OCI-LY1 (cell line): Measurements from ENCODE around the gene GRIK2.

Source experiments
- H2AFZ ChIP-seq: fragments of 200-600 bp; sonication (generic), shearing (Covaris generic); 2 replicates; pipeline ENCODE4 v1.6.0; 2014; ENCODE audit warnings: antibody characterized with exemption, mild to moderate bottlenecking, low read length
- H3F3A ChIP-seq: fragments of 200-600 bp; sonication (generic), shearing (Covaris generic); 2 replicates; pipeline ENCODE4 v1.6.0; 2014; ENCODE audit warnings: mild to moderate bottlenecking, antibody characterized with exemption, low read length, moderate library complexity; ENCODE audit not compliant: insufficient read depth
- H3K27ac ChIP-seq: fragments of 200-600 bp; sonication (generic); 2 replicates; pipeline ENCODE4 v1.5.1; 2014; ENCODE audit warnings: low read length, mixed run types, mild to moderate bottlenecking, low read depth; ENCODE audit not compliant: poor library complexity, severe bottlenecking
- H3K27me3 ChIP-seq: fragments of 200-600 bp; sonication (generic); 2 replicates; pipeline ENCODE4 v1.6.0; 2014; ENCODE audit warnings: antibody characterized with exemption, mild to moderate bottlenecking, low read length, moderate library complexity; ENCODE audit not compliant: insufficient read depth
- H3K36me3 ChIP-seq: fragments of 200-600 bp; sonication (generic); 2 replicates; pipeline ENCODE4 v1.6.1; 2014; ENCODE audit warnings: mild to moderate bottlenecking, antibody characterized with exemption, low read length, moderate library complexity, mixed read lengths; ENCODE audit not compliant: insufficient read depth
- H3K4me1 ChIP-seq: fragments of 200-600 bp; sonication (generic); 2 replicates; pipeline ENCODE4 v1.5.1; 2014; ENCODE audit warnings: mild to moderate bottlenecking, low read length, moderate library complexity; ENCODE audit not compliant: insufficient read depth, severe bottlenecking
- H3K4me2 ChIP-seq: fragments of 200-600 bp; sonication (generic), shearing (Covaris generic); 2 replicates; pipeline ENCODE4 v1.6.1; 2014; ENCODE audit warnings: low read length
- H3K4me3 ChIP-seq: fragments of 200-600 bp; sonication (generic); 2 replicates; pipeline ENCODE4 v1.5.1; 2014; ENCODE audit warnings: low read length, low read depth, mild to moderate bottlenecking, mixed read lengths; ENCODE audit not compliant: poor library complexity, severe bottlenecking
- H3K79me2 ChIP-seq: fragments of 200-600 bp; shearing (Covaris generic); 2 replicates; pipeline ENCODE4 v1.6.1; 2016; ENCODE audit warnings: mixed run types, low read length, mixed read lengths; ENCODE audit not compliant: insufficient read depth
- H3K9ac ChIP-seq: fragments of 200-600 bp; sonication (generic), shearing (Covaris generic); 2 replicates; pipeline ENCODE4 v1.6.1; 2014; ENCODE audit warnings: mild to moderate bottlenecking, low read length, mixed read lengths
- H3K9me2 ChIP-seq: fragments of 200-600 bp; sonication (generic), shearing (Covaris generic); 2 replicates; pipeline ENCODE4 v1.6.1; 2014; ENCODE audit warnings: low read depth, mild to moderate bottlenecking, low read length, mixed read lengths
- H3K9me3 ChIP-seq: fragments of 200-600 bp; shearing (Covaris generic); 2 replicates; pipeline ENCODE4 v1.6.1; 2014; ENCODE audit warnings: low read length, mixed read lengths
- H4K20me1 ChIP-seq: fragments of 200-600 bp; sonication (generic), shearing (Covaris generic); 2 replicates; pipeline ENCODE4 v1.6.0; 2016; ENCODE audit warnings: mild to moderate bottlenecking, low read length; ENCODE audit not compliant: insufficient read depth
- CTCF ChIP-seq: fragments of 200-600 bp; sonication (generic), shearing (Covaris generic); IDR thresholded peaks from 2 replicates; pipeline ENCODE4 v1.5.1; 2017; ENCODE audit warnings: mild to moderate bottlenecking, antibody characterized with exemption, low read length, moderate library complexity, mixed read lengths
- EZH2 ChIP-seq: fragments of 200-600 bp; sonication (generic), shearing (Covaris generic); IDR thresholded peaks from 2 replicates; pipeline ENCODE4 v1.8.0; 2017; ENCODE audit warnings: borderline replicate concordance, mixed run types, mild to moderate bottlenecking, antibody characterized with exemption, low read length, moderate library complexity, mixed read lengths

Gene GRIK2

GRCh38 chr6:101811108-101811507 lies 417.6 kb downstream of the GRIK2 start:
- Histone ChIP-seq H3F3A (no peaks in the 10 kb centered on the region), H3K4me2 (no peak overlapping the region), H3K4me3 (no peak overlapping the region), H3K9ac (no peak overlapping the region), H3K36me3 (no peaks in the 10 kb centered on the region), H3K79me2 (no peaks in the 10 kb centered on the region), H3K9me2 (no peaks in the 10 kb centered on the region), H4K20me1 (no peaks in the 10 kb centered on the region), H3K9me3 (no peaks in the 10 kb centered on the region), H3K27me3 (no peaks in the 10 kb centered on the region), H3K4me1 (no peaks in the 10 kb centered on the region), H3K27ac (no peak overlapping the region), H2AFZ (no peak overlapping the region)
- no peak for TF ChIP-seq CTCF
- TF ChIP-seq EZH2: no peak

GRCh38 chr6:101816716-101817115 lies 423.2 kb downstream of the GRIK2 start:
- Histone ChIP-seq H3F3A (no peaks in the 10 kb centered on the region), H3K36me3 (no peaks in the 10 kb centered on the region), H4K20me1 (no peaks in the 10 kb centered on the region), H3K9me3 (no peaks in the 10 kb centered on the region), H3K79me2 (no peaks in the 10 kb centered on the region), H3K4me2 (no peak overlapping the region), H3K27ac (no peak overlapping the region), H3K9ac (no peak overlapping the region), H3K27me3 (no peaks in the 10 kb centered on the region), H3K4me1 (no peaks in the 10 kb centered on the region), H3K9me2 (no peaks in the 10 kb centered on the region), H2AFZ (no peak overlapping the region), H3K4me3 (no peak overlapping the region)
- no peak for TF ChIP-seq CTCF
- no peak for TF ChIP-seq EZH2

GRCh38 chr6:101818051-101818450 lies 424.5 kb downstream of the GRIK2 start:
- no peaks in the 10 kb centered on the region for H3K79me2 ChIP-seq
- no peak overlapping the region for H3K4me2 ChIP-seq
- H3K9me2 ChIP-seq: no peaks in the 10 kb centered on the region
- H2AFZ ChIP-seq: no peak overlapping the region
- no peaks in the 10 kb centered on the region for H4K20me1 ChIP-seq
- TF ChIP-seq CTCF (no peak), EZH2 (no peak)
- H3K9ac ChIP-seq: no peak overlapping the region
- no peak overlapping the region for H3K4me3 ChIP-seq
- H3K27ac ChIP-seq: no peak overlapping the region
- H3K36me3 ChIP-seq: no peaks in the 10 kb centered on the region
- no peaks in the 10 kb centered on the region for H3K27me3 ChIP-seq
- no peaks in the 10 kb centered on the region for H3F3A ChIP-seq
- no peaks in the 10 kb centered on the region for H3K4me1 ChIP-seq
- H3K9me3 ChIP-seq: no peaks in the 10 kb centered on the region
